Nephron progenitor cell (in vitro differentiated cells): ENCODE data around the gene EYA3.

Experiments used
- DNase-seq: peaks from one replicate; pipeline ENCODE4 v3.0.0; 2021
- H3K27ac Mint-ChIP-seq: 2 replicates; pipeline ENCODE4 v1.8.0; 2021; ENCODE audit warnings: mild to moderate bottlenecking, moderate library complexity, mixed read lengths
- H3K27me3 Mint-ChIP-seq: 2 replicates; pipeline ENCODE4 v1.8.0; 2021; ENCODE audit warnings: mild to moderate bottlenecking, low read depth, mixed read lengths; ENCODE audit not compliant: poor library complexity
- H3K36me3 Mint-ChIP-seq: 2 replicates; pipeline ENCODE4 v1.8.0; 2021; ENCODE audit warnings: low read depth, mixed read lengths
- H3K4me1 Mint-ChIP-seq: 2 replicates; pipeline ENCODE4 v1.8.0; 2021; ENCODE audit warnings: mixed read lengths
- H3K4me3 Mint-ChIP-seq: 2 replicates; pipeline ENCODE4 v1.8.0; 2021; ENCODE audit warnings: mild to moderate bottlenecking, moderate library complexity, mixed read lengths
- H3K9me3 Mint-ChIP-seq: 2 replicates; pipeline ENCODE4 v1.8.0; 2021; ENCODE audit warnings: mild to moderate bottlenecking, moderate library complexity, mixed read lengths
- CTCF ChIP-seq: fragments of 200-600 bp; sonication (generic); IDR thresholded peaks from 2 replicates; pipeline ENCODE4 v1.5.0; 2021; ENCODE audit warnings: antibody characterized with exemption

Gene EYA3

DNA sequence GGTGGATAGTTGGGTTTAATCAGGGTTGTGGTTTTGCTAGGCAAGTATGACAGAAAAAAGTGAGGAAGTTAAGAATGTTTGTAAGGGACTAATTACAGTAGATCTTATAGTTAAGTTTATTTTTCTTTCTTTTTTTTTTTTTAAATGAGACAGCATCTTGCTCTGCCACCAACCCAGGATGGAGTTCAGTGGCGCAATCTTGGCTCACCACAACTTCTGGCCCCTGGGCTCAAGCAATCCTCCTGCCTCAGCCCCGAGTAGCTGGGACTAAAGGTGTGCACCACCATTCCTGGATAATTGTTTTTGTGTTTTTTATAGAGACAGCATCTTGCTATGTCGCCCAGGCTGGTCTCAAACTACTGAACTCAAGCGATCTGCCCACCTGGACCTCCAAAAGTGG lies 41.7 kb downstream of the EYA3 start:
- H3K27ac Mint-ChIP-seq, result peak overlapping the region; percentile 13
- H3K4me3 Mint-ChIP-seq, result no peak overlapping the region
- H3K36me3 Mint-ChIP-seq, result peaks cover 31% of the 10 kb centered on the region
- no peaks in the 10 kb centered on the region for H3K27me3 Mint-ChIP-seq
- no peak for TF ChIP-seq CTCF
- H3K4me1 Mint-ChIP-seq, result no peaks in the 10 kb centered on the region
- no peaks in the 10 kb centered on the region for H3K9me3 Mint-ChIP-seq
- no peak for DNase-seq

- Mint-ChIP-seq H3K27me3 (no peaks in the 10 kb centered on the region), H3K4me1 (no peaks in the 10 kb centered on the region), H3K4me3 (no peak overlapping the region), H3K27ac (peak overlapping the region; percentile 24), H3K9me3 (no peaks in the 10 kb centered on the region), H3K36me3 (peaks cover 31% of the 10 kb centered on the region)
- no peak for TF ChIP-seq CTCF
- DNase-seq, result no peak
These were observed 42.6 kb downstream of the EYA3 start for GRCh38 chr1:28045777-28046176.

DNA sequence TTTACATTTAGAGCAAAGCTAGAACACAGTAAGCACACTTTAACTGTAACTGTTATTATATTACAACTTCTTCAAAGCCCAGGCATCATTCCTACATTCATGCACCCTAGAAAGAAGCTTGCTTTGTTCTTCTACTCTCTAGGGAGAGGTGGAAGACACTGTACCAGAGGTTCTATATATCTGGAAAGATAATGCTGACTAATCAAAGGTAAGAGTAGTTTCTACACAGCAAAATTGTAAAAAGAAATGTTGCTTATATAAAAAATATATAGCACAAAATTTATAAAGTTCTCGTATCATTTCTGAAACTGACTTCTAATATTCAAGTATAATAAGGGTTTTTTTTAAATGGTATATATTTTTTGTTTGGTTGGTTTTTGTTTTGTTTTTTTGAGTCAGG lies 44.0 kb downstream of the EYA3 start:
- no peaks in the 10 kb centered on the region for H3K27me3 Mint-ChIP-seq
- peaks cover 40% of the 10 kb centered on the region for H3K36me3 Mint-ChIP-seq
- no peak overlapping the region for H3K4me3 Mint-ChIP-seq
- no peaks in the 10 kb centered on the region for H3K9me3 Mint-ChIP-seq
- no peak overlapping the region for H3K27ac Mint-ChIP-seq
- no peak for TF ChIP-seq CTCF
- no peak for DNase-seq
- no peaks in the 10 kb centered on the region for H3K4me1 Mint-ChIP-seq

DNA sequence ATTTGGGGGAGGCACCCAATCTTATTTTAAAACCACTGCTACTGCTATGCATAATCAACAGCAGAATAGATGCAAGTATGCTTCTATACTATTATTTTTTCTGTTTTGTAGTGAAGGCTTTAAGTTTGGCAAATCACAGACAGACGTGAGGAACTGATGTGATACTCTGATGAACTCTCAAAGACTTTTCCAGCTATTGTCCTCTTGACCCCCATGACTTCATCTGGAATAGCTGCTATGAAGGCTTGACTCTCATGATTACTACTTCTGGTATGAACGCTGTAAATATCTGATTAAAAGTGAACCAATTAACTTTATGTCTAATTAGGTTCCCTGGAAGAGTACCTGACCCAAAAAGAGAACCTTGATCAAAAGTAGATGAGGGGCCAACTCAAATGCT lies 49.1 kb downstream of the EYA3 start:
- DNase-seq, result no peak
- Mint-ChIP-seq H3K9me3 (no peaks in the 10 kb centered on the region), H3K4me1 (no peaks in the 10 kb centered on the region), H3K27me3 (no peaks in the 10 kb centered on the region), H3K4me3 (no peak overlapping the region), H3K36me3 (peaks cover 27% of the 10 kb centered on the region), H3K27ac (no peak overlapping the region)
- TF ChIP-seq CTCF, result no peak

- peaks cover 21% of the 10 kb centered on the region for H3K36me3 Mint-ChIP-seq
These were observed 50.5 kb downstream of the EYA3 start for GRCh38 chr1:28037946-28038345.

More at GRCh38 chr1:28037946-28038345, 50.5 kb downstream of the EYA3 start:
- DNase-seq, result no peak
- Mint-ChIP-seq H3K4me1 (no peaks in the 10 kb centered on the region), H3K27ac (no peak overlapping the region), H3K27me3 (no peaks in the 10 kb centered on the region), H3K4me3 (no peak overlapping the region), H3K9me3 (no peaks in the 10 kb centered on the region)
- no peak for TF ChIP-seq CTCF
